ENCODE results near the gene PAPSS1.

The PAPSS1 gene

GRCh38 chr4:107645604-107646003 is 74.4 kb downstream of the PAPSS1 start:
- H3K9me3 ChIP-seq (replicated peaks; ENCODE audit: low read length), result no peaks in the 10 kb centered on the region
- H3K4me2 ChIP-seq (ENCODE audit: low read length), result no peak overlapping the region
- peaks cover 2% of the 10 kb centered on the region for H3K4me1 ChIP-seq (ENCODE audit: control insufficient read depth, insufficient read depth, low read length)
- peaks cover 27% of the 10 kb centered on the region for H3K36me3 ChIP-seq (ENCODE audit: insufficient read depth, low read length)
- no peak overlapping the region for H3K4me3 ChIP-seq (ENCODE audit: low read length)
- H3K27me3 ChIP-seq (ENCODE audit: control insufficient read depth, insufficient read depth, low read length), result no peaks in the 10 kb centered on the region
- H3K9ac ChIP-seq (ENCODE audit: low read depth, low read length), result no peak overlapping the region

GRCh38 chr4:107643021-107643420 is 77.0 kb downstream of the PAPSS1 start:
- Histone ChIP-seq H3K4me3 (ENCODE audit: low read length) (no peak overlapping the region), H3K4me1 (ENCODE audit: control insufficient read depth, insufficient read depth, low read length) (peaks cover 9% of the 10 kb centered on the region), H3K9me3 (replicated peaks; ENCODE audit: low read length) (no peaks in the 10 kb centered on the region), H3K4me2 (ENCODE audit: low read length) (no peak overlapping the region), H3K27me3 (ENCODE audit: control insufficient read depth, insufficient read depth, low read length) (no peaks in the 10 kb centered on the region), H3K9ac (ENCODE audit: low read depth, low read length) (no peak overlapping the region), H3K36me3 (ENCODE audit: insufficient read depth, low read length) (peaks cover 21% of the 10 kb centered on the region)

GRCh38 chr4:107640878-107641277 is 79.2 kb downstream of the PAPSS1 start:
- Histone ChIP-seq H3K4me1 (ENCODE audit: control insufficient read depth, insufficient read depth, low read length) (peaks cover 9% of the 10 kb centered on the region), H3K9ac (ENCODE audit: low read depth, low read length) (no peak overlapping the region), H3K36me3 (ENCODE audit: insufficient read depth, low read length) (peaks cover 21% of the 10 kb centered on the region), H3K4me3 (ENCODE audit: low read length) (no peak overlapping the region), H3K9me3 (replicated peaks; ENCODE audit: low read length) (no peaks in the 10 kb centered on the region), H3K4me2 (ENCODE audit: low read length) (no peak overlapping the region), H3K27me3 (ENCODE audit: control insufficient read depth, insufficient read depth, low read length) (no peaks in the 10 kb centered on the region)

GRCh38 chr4:107640197-107640596 is 79.8 kb downstream of the PAPSS1 start:
- H3K4me1 ChIP-seq (ENCODE audit: control insufficient read depth, insufficient read depth, low read length), result peaks cover 9% of the 10 kb centered on the region
- no peaks in the 10 kb centered on the region for H3K9me3 ChIP-seq (replicated peaks; ENCODE audit: low read length)
- H3K27me3 ChIP-seq (ENCODE audit: control insufficient read depth, insufficient read depth, low read length), result no peaks in the 10 kb centered on the region
- H3K4me3 ChIP-seq (ENCODE audit: low read length), result no peak overlapping the region
- H3K4me2 ChIP-seq (ENCODE audit: low read length), result no peak overlapping the region
- H3K9ac ChIP-seq (ENCODE audit: low read depth, low read length), result no peak overlapping the region
- peaks cover 21% of the 10 kb centered on the region for H3K36me3 ChIP-seq (ENCODE audit: insufficient read depth, low read length)

- H3K4me2 ChIP-seq (ENCODE audit: low read length), result no peak overlapping the region
Observed at GRCh38 chr4:107635735-107636134, 84.3 kb downstream of the PAPSS1 start.

GRCh38 chr4:107631560-107631959 is 88.5 kb downstream of the PAPSS1 start:
- Histone ChIP-seq H3K4me2 (ENCODE audit: low read length) (no peak overlapping the region), H3K4me3 (ENCODE audit: low read length) (no peak overlapping the region), H3K9me3 (replicated peaks; ENCODE audit: low read length) (no peaks in the 10 kb centered on the region), H3K27me3 (ENCODE audit: control insufficient read depth, insufficient read depth, low read length) (no peaks in the 10 kb centered on the region), H3K4me1 (ENCODE audit: control insufficient read depth, insufficient read depth, low read length) (no peaks in the 10 kb centered on the region), H3K9ac (ENCODE audit: low read depth, low read length) (no peak overlapping the region), H3K36me3 (ENCODE audit: insufficient read depth, low read length) (peaks cover 4% of the 10 kb centered on the region)

More at GRCh38 chr4:107635735-107636134, 84.3 kb downstream of the PAPSS1 start:
- Histone ChIP-seq H3K27me3 (ENCODE audit: control insufficient read depth, insufficient read depth, low read length) (no peaks in the 10 kb centered on the region), H3K9me3 (replicated peaks; ENCODE audit: low read length) (no peaks in the 10 kb centered on the region), H3K4me3 (ENCODE audit: low read length) (no peak overlapping the region), H3K9ac (ENCODE audit: low read depth, low read length) (no peak overlapping the region), H3K4me1 (ENCODE audit: control insufficient read depth, insufficient read depth, low read length) (peaks cover 9% of the 10 kb centered on the region), H3K36me3 (ENCODE audit: insufficient read depth, low read length) (peaks cover 4% of the 10 kb centered on the region)

- Histone ChIP-seq H3K4me1 (ENCODE audit: control insufficient read depth, insufficient read depth, low read length) (no peaks in the 10 kb centered on the region), H3K36me3 (ENCODE audit: insufficient read depth, low read length) (peaks cover 4% of the 10 kb centered on the region), H3K4me3 (ENCODE audit: low read length) (no peak overlapping the region), H3K9me3 (replicated peaks; ENCODE audit: low read length) (no peaks in the 10 kb centered on the region), H3K9ac (ENCODE audit: low read depth, low read length) (no peak overlapping the region), H3K4me2 (ENCODE audit: low read length) (no peak overlapping the region), H3K27me3 (ENCODE audit: control insufficient read depth, insufficient read depth, low read length) (no peaks in the 10 kb centered on the region)
Observed at GRCh38 chr4:107630185-107630705, 89.8 kb downstream of the PAPSS1 start.

GRCh38 chr4:107629318-107629717 is 90.7 kb downstream of the PAPSS1 start:
- no peaks in the 10 kb centered on the region for H3K4me1 ChIP-seq (ENCODE audit: control insufficient read depth, insufficient read depth, low read length)
- peaks cover 4% of the 10 kb centered on the region for H3K36me3 ChIP-seq (ENCODE audit: insufficient read depth, low read length)
- no peak overlapping the region for H3K4me3 ChIP-seq (ENCODE audit: low read length)
- no peak overlapping the region for H3K4me2 ChIP-seq (ENCODE audit: low read length)
- no peak overlapping the region for H3K9ac ChIP-seq (ENCODE audit: low read depth, low read length)
- no peaks in the 10 kb centered on the region for H3K27me3 ChIP-seq (ENCODE audit: control insufficient read depth, insufficient read depth, low read length)
- no peaks in the 10 kb centered on the region for H3K9me3 ChIP-seq (replicated peaks; ENCODE audit: low read length)

GRCh38 chr4:107625391-107625902 is 94.6 kb downstream of the PAPSS1 start:
- H3K9me3 ChIP-seq (replicated peaks; ENCODE audit: low read length), result no peaks in the 10 kb centered on the region
- H3K4me2 ChIP-seq (ENCODE audit: low read length), result no peak overlapping the region
- no peaks in the 10 kb centered on the region for H3K4me1 ChIP-seq (ENCODE audit: control insufficient read depth, insufficient read depth, low read length)
- no peak overlapping the region for H3K4me3 ChIP-seq (ENCODE audit: low read length)
- H3K9ac ChIP-seq (ENCODE audit: low read depth, low read length), result no peak overlapping the region
- H3K27me3 ChIP-seq (ENCODE audit: control insufficient read depth, insufficient read depth, low read length), result no peaks in the 10 kb centered on the region
- no peaks in the 10 kb centered on the region for H3K36me3 ChIP-seq (ENCODE audit: insufficient read depth, low read length)

GRCh38 chr4:107624024-107624423 is 96.0 kb downstream of the PAPSS1 start:
- no peaks in the 10 kb centered on the region for H3K9me3 ChIP-seq (replicated peaks; ENCODE audit: low read length)

GRCh38 chr4:107622006-107622405 is 98.0 kb downstream of the PAPSS1 start:
- no peaks in the 10 kb centered on the region for H3K9me3 ChIP-seq (replicated peaks; ENCODE audit: low read length)
- no peak overlapping the region for H3K4me2 ChIP-seq (ENCODE audit: low read length)

More at GRCh38 chr4:107624024-107624423, 96.0 kb downstream of the PAPSS1 start:
- Histone ChIP-seq H3K27me3 (ENCODE audit: control insufficient read depth, insufficient read depth, low read length) (no peaks in the 10 kb centered on the region), H3K4me3 (ENCODE audit: low read length) (no peak overlapping the region), H3K36me3 (ENCODE audit: insufficient read depth, low read length) (no peaks in the 10 kb centered on the region), H3K4me1 (ENCODE audit: control insufficient read depth, insufficient read depth, low read length) (peaks cover 11% of the 10 kb centered on the region), H3K4me2 (ENCODE audit: low read length) (no peak overlapping the region), H3K9ac (ENCODE audit: low read depth, low read length) (no peak overlapping the region)

GRCh38 chr4:107619731-107620130 is 100.3 kb downstream of the PAPSS1 start:
- Histone ChIP-seq H3K9ac (ENCODE audit: low read depth, low read length) (peak overlapping the region; percentile 61), H3K4me3 (ENCODE audit: low read length) (no peak overlapping the region), H3K4me2 (ENCODE audit: low read length) (peak overlapping the region; percentile 58), H3K36me3 (ENCODE audit: insufficient read depth, low read length) (no peaks in the 10 kb centered on the region), H3K27me3 (ENCODE audit: control insufficient read depth, insufficient read depth, low read length) (no peaks in the 10 kb centered on the region), H3K9me3 (replicated peaks; ENCODE audit: low read length) (no peaks in the 10 kb centered on the region), H3K4me1 (ENCODE audit: control insufficient read depth, insufficient read depth, low read length) (peaks cover 24% of the 10 kb centered on the region)

More at GRCh38 chr4:107622006-107622405, 98.0 kb downstream of the PAPSS1 start:
- no peaks in the 10 kb centered on the region for H3K36me3 ChIP-seq (ENCODE audit: insufficient read depth, low read length)
- no peak overlapping the region for H3K4me3 ChIP-seq (ENCODE audit: low read length)
- H3K4me1 ChIP-seq (ENCODE audit: control insufficient read depth, insufficient read depth, low read length), result peaks cover 24% of the 10 kb centered on the region
- no peaks in the 10 kb centered on the region for H3K27me3 ChIP-seq (ENCODE audit: control insufficient read depth, insufficient read depth, low read length)
- no peak overlapping the region for H3K9ac ChIP-seq (ENCODE audit: low read depth, low read length)
